Astrocyte of the spinal cord (primary cell): Measurements from ENCODE around the gene ARSG.
"Not testable (repeated sequence)": the region's sequence is repeated elsewhere in the genome, so short reads cannot be mapped to it uniquely, and the experiment has no call there.

Source experiments
- DNase-seq: peaks from one replicate; pipeline ENCODE4 v3.0.0; 2011; ENCODE audit warnings: low read depth, low spot score
- H3K4me3 ChIP-seq: 2 replicates; pipeline ENCODE4 v1.5.1; 2011; ENCODE audit warnings: low read depth, mild to moderate bottlenecking, low read length, moderate library complexity
- in situ Hi-C: cut with HindIII; loops from 2 replicates; pipeline ENCODE4 v1.10.0; 2017; ENCODE audit warnings: low sequenced_read_pairs
- TF ChIP-seq, protein P1 (sequence below): IDR thresholded peaks from 2 replicates; pipeline ENCODE4 v1.5.1; 2012; ENCODE audit warnings: low read depth, mild to moderate bottlenecking, low read length, inconsistent platforms

Gene ARSG

DNA sequence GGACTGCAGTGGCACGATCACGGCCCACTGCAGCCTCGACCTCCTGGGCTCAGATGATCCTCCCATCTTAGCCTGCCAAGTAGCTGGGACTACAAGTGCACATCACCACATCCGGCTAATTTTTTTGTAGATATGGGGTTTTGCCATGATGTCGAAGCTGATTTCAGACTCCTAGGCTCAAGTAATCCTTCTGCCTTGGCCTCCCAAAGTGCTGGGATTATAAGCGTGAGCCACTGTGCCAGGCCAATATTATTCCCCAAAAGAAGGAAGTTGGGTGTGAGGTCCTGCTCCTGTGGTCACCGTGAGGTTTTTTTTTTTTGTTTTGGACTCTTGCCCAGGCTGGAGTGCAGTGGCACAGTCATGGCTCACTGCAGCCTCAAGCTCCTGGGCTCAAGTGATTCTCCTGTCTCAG is 41.9 kb upstream of the ARSG start:
- no peak for DNase-seq
- in situ Hi-C loops = no loop called here
- H3K4me3 ChIP-seq = no peak overlapping the region
- TF ChIP-seq, protein P1, sequence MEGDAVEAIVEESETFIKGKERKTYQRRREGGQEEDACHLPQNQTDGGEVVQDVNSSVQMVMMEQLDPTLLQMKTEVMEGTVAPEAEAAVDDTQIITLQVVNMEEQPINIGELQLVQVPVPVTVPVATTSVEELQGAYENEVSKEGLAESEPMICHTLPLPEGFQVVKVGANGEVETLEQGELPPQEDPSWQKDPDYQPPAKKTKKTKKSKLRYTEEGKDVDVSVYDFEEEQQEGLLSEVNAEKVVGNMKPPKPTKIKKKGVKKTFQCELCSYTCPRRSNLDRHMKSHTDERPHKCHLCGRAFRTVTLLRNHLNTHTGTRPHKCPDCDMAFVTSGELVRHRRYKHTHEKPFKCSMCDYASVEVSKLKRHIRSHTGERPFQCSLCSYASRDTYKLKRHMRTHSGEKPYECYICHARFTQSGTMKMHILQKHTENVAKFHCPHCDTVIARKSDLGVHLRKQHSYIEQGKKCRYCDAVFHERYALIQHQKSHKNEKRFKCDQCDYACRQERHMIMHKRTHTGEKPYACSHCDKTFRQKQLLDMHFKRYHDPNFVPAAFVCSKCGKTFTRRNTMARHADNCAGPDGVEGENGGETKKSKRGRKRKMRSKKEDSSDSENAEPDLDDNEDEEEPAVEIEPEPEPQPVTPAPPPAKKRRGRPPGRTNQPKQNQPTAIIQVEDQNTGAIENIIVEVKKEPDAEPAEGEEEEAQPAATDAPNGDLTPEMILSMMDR = no peak

GRCh38 chr17:68253426-68253825 is 37.9 kb upstream of the ARSG start:
- DNase-seq, in situ Hi-C loops, H3K4me3 ChIP-seq: not testable (repeated sequence)

DNA sequence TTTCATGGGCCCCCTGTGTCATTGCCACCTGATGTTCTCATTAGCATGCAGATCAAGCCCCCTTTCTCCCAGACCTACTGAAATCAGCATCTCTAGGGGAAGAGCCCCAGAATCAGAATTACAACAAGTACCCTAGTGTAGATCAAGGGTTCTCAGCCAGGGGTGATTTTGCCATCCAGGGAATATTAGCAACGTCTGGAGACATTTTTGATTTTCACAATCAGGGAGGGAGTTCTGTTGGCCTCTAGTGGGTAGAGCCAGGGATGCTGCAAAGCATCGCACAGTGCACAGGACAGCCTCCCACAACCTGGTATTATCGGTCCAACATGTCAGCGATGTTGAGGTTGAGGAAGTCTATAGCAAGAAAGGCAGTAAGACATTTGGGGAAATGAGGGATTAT is 36.1 kb upstream of the ARSG start:
- H3K4me3 ChIP-seq = no peak overlapping the region
- no peak for DNase-seq
- in situ Hi-C loops = no loop called here
- TF ChIP-seq, protein P1 = no peak

GRCh38 chr17:68255731-68256538 is 35.4 kb upstream of the ARSG start:
- H3K4me3 ChIP-seq = no peak overlapping the region
- TF ChIP-seq, protein P1 = no peak
- in situ Hi-C loops = no loop called here
- no peak for DNase-seq

GRCh38 chr17:68256701-68257100 is 34.6 kb upstream of the ARSG start:
- H3K4me3 ChIP-seq, DNase-seq, in situ Hi-C loops: not testable (repeated sequence)

DNA sequence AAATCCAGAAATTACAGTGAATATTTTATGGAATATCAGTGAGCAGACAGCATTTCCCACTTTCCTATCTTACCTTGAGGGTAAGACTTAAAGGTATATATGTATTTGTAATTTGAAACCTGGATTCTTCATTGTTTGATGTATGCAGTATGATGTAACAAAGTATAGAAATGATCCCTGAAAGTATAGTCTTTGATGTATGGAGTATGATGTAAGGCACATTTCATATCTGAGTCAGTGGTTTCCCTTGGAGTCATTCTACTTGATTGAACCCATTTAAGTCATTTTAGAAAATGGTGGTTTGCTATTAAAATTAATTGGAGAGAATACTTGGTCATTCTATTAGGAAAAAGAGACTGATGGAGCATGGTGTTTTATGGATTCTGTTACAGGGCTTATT is 33.4 kb upstream of the ARSG start:
- TF ChIP-seq, protein P1 = no peak
- no peak overlapping the region for H3K4me3 ChIP-seq
- in situ Hi-C loops = no loop called here
- DNase-seq = no peak

DNA sequence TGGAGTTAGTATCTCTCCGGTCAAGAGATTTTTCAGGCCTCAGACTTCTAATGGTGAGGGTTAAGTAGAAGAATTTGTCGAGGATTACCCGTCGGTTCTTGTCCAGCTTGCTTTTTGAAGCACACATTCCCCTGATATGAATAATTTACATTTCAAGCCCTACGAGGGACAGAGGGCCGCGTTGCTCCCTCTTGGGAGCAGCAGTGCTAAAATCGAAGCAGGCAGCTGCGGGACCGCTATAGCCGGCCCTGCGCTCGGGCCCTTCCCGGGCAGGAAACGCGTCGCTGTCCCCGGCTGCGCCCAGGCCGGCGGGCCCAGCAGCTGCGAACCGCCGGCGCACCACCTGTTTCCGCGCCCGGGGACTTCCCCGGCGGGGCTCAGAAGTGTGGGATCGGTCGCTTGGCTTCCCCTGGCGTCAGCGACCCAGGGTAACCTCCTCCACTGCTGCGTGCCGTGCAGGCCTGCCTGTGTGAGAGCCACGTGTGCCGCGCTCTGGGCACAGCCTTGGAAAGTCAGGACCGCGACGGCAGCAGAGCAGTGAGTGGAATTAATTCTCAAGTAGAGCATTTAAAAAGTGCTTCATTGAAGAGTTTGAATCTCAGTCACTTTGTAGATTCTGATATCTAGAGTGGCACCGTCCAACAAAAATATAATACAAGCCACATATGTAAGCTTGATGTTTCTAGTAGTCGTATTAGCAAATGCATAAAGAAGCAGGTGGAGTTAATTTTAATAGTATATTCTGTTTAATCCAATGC is 32.2 kb upstream of the ARSG start:
- H3K4me3 ChIP-seq, in situ Hi-C loops, DNase-seq: not testable (repeated sequence)

DNA sequence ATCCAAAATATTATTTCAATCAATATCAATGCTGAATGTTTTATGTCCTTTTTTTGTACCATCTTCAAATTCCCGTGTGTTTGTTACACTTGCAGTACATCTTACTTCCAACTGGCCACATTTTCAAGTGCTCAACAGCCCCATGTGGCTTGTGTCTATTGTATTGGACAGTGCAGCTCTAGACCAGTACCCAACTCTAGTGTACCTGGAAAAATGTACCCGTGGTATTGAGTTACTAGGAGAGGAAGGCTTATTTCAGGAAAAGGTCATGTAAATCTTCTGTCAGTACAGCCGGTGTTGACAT is 31.7 kb upstream of the ARSG start:
- in situ Hi-C loops, H3K4me3 ChIP-seq, DNase-seq: not testable (repeated sequence)
